Measurements from ENCODE around the gene SARNP.
A peak's percentile ranks its signal among the peaks of the same experiment; 100 is the strongest.
"Not testable (repeated sequence)": the region's sequence is repeated elsewhere in the genome, so short reads cannot be mapped to it uniquely, and the experiment has no call there.

Gene SARNP

DNA sequence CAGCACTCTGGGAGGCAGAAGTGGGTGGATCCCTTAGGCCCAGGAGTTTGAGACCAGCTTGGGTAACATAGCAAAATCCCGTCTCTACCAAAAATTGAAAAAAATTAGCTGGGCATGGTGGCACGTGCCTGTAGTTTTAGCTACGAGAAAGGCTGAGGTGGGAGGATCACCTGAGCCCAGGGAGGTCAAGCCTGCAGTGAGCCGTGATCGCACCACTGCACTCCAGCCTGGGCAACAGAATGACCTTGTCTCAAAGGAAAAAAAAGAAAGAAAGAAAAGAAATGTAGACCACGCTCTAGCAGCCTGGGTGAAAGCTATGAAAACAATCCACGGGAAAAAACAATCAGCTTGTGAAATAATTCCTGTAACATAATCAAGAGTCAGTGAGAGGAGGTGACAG, 29.0 kb downstream of the SARNP start:
- no peak for DNase-seq

DNA sequence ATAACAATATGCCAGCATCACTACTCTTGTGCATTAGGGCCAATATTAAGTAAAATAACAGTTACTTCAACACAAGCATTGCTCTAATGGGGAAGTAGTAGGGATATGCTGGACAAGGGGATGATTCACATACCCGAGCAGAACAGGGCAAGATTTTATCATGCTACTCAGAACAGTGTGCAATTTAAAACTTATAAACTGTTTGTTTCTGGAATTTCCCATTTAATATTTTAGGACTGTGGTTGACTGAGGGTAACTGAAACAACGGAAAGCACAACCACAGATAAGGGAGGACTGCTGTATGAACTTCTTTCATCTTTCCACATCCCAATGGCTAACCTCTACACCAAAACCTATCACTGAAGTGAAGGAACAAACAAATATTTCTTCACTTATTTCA, 36.8 kb downstream of the SARNP start:
- DNase-seq = no peak

DNA sequence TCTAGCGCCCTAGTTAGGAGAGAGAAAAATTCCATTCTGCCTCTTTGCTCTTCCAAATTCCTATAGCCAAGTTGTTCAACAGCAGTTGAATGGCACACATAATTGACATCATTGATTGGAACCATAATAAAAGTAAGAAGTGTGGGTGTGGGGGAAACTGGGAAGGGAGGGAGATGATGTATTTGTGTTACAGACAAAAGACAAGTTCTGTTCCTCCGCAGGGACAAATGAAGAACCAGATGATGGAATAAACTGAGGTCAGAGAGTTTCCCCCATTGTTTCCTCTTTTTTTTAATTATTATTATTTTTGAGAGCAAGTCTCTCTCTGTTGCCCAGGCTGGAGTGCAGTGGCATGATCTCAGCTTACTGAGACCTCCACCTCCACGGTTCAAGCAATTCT, 39.7 kb downstream of the SARNP start:
- DNase-seq = no peak

DNA sequence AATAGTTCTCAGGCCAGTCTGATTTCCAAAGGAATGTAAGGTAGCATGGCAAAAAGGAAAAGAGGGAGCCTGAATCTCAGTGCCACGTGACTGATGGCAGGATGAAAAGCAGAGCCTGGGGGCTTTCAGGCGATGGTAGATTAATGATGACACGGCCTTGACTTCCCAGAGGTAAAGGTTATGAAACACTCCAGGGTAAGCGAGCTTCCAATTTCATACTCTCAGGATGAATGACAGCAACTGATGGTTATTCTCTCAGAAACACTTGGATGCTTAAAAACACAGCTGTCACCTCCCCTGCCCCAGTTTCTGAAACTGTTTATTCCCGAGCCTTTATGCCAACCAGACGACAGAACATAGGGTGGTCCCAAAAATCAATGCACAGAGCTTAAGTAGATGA, 45.8 kb downstream of the SARNP start:
- no peak for DNase-seq

DNA sequence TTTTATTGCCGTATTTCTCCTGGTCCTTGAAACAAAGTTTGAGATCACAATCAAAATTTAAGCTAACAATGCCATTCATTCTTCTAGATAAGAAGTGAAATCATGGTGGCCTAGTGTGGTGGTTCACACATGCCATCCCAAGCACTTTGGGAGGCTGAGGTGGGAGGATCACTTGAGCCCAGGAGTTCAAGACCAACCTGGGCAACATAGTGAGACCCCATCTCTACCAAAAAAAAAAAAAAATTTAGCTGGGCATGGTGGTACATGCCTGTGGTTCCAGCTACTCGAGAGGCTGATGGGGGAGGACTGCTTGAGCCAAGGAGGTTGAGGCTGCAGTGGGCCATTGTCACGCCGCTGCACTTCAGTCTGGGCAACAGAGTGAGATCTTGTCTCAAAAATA, 50.4 kb downstream of the SARNP start:
- DNase-seq = no peak

DNA sequence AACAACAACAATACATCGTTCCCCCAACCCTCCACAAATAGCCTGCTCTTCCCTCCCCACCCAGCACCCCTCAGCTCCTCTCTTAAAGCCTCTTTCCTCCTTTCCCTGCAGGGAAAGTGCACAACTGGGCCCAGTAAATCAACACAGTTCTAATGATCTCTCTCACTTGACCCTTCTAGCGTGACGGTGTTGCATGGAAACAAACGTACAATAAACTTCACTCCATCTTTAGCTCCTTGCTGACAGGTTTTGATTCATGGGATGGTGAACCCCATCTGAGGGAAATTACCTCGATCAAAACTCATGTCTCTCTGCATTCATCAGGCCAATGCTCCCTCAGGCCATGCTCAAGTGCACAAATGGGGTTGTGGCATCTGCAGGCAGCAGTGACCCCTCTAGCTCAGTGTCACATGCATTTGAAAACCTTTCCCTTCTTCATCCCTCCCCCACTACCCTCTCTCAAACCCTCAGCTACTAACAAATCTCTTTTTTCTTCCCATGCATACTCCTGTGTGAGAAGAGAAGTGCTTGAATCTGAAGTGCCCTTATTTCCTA, 51.7 kb downstream of the SARNP start:
- no peak for DNase-seq

DNA sequence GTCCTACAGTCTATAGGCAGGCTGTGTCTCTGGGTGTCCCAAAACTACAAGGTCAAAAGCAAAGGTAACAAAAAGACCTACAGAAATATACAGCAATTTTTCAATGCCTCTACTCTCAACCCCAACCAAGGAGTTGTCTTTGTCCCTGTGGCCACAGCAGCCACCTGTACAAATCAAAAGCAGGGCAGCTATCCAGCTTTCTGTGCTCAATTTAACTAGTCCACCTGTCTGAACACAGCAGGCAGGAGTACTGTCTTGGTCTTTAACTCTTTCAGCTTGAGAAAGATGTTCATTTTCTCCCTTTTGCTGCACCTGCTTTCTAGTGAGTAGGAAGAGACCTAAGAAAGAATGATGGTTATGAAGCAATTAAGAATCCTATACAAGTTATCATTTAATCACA, 54.9 kb downstream of the SARNP start:
- DNase-seq = no peak

DNA sequence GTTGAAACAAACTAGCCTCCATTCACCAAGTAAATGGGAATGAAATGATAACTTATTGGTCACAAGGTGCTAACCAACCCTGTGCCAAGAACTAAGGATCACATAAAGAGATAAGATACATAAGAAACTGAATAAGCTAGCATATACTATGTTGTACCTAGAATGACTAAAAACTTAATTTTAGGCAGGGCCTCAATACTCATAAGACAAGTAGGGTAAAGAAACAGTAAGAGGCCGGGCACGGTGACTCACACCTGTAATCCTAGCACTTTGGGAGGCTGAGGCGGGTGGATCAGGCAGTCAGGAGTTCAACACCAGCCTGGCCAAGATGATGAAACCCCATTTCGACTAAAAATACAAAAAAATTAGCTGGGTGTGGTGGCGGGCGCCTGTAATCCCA, 56.9 kb downstream of the SARNP start:
- DNase-seq = no peak

DNA sequence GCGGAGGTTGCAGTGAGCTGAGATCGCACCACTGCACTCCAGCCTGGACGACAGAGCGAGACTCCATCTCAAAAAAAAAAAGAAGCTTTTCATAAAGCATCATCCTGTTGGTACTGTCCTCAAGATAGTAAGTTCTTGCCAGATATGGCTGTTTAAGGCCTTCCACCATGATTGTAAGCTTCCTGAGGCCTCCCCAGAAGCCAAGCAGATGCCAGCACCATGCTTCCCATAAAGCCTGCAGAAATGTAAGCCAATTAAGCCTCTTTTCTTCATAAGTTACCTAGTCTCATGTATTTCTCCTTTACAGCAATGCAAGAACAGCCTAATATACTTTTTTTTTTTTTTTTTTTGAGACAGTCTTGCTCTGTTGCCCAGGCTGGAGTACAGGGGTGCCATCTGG, 58.9 kb downstream of the SARNP start:
- DNase-seq = not testable (repeated sequence)

DNA sequence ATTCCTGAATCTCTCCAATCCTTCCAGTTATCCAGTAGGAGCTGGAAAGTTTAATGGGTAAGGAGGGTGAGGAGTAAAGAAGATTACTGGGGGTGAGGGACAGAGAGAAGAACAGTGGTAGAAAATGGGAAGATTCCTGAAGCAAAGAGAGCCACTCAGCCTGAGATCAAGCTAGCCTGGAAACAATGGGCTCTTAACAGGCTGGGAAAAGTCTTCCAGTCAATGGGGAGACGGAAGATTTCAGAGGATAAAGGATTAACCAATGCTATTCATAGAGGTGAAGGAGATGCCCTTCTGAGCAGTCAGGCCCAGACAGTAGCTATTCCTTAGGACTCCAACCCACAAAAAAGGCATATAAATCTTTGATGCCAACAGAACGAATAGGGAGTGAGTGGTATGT, 59.8 kb downstream of the SARNP start:
- no peak for DNase-seq

DNA sequence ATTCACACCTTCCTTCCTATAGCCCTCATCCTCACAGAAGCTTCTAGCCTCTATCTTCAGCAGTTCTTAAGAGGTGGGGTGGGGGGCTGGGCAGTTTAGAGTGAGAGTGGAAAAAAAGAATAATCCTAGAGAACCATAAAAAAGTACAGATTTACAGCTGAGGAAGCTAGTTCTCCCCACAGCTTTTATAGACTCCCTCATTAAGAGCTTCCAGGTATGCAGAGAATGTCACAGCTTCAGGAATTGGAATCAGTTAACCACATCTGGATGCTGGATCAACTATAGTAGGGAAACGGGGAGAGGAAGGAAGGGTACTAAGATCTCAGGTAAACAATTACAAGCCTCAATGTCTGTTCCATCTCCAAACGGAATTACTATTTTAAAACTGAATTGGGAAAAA, 62.3 kb downstream of the SARNP start:
- DNase-seq = no peak

DNA sequence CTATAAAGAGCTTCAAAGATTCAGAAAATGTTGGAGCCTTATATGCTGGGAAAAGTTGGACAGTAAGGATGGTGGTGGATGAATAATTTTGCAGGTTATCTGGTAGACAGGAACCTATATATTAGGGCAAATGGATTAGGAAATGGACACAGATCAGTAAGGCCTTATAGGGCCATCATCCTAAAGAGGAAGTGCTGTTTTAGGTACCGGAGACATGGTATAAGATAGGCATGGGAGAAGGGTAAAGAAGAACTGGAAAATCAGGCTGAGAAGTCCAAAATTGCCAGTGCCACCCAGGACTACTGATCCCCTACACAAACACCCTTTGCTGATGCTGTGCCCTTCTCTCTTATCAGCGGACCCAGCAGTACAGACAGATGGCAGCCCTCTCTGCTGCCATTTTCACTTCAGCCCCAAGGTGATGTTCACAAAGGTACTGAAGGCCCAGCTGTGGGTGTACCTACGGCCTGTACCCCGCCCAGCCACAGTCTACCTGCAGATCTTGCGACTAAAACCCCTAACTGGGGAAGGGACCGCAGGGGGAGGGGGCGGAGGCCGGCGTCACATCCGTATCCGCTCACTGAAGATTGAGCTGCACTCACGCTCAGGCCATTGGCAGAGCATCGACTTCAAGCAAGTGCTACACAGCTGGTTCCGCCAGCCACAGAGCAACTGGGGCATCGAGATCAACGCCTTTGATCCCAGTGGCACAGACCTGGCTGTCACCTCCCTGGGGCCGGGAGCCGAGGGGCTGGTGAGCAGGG, 69.1 kb downstream of the SARNP start:
- DNase-seq = no peak

DNA sequence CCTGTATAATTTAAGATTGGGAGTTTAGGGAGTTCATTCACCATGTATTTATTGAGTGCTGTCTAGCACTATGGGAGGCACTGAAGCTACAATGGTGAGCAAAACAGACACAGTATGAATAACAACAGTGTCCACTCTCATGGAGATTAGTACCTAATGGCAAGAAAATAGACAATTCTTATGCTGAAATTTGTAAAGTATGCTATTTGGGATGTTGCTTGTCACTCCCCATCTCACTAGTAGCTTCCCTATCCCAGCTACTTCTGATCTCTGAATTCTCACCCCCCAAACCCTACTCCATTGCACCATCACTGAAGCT, 70.7 kb downstream of the SARNP start:
- DNase-seq = no peak

DNA sequence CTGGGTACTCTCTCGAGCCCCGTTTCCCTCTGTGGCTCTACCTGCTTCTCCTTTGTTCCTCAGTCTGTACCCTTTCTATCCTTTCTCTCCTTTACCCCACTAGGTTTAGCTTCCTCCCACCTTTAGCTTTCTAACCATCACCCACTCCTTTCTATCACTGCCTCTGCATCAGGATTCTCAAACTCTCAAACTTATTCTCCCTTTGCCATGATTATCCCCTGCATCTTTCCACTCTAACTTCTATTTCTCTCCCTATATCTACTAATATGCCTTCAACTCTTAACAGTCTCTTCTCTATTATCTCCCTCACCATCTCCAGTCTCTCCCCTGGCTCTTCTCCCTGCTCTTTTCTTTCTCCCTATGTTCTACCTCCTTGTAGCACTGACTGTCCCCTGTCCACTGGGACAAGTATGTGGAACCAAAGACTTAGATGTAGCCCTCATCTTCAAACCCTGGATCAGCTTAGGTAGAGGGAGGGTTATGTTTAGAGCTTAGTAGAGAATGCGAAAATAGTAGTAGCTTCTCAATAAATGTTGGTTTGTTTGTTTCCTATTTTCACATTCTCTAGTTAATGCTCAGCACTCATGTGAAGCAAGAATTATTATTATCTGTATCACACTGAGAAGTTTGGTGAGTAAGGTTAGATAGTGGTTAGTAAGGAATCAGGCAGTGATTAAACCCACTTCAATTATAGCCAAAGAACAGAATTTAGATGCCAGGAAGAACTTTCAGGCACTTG, 71.2 kb downstream of the SARNP start:
- DNase-seq = no peak

DNA sequence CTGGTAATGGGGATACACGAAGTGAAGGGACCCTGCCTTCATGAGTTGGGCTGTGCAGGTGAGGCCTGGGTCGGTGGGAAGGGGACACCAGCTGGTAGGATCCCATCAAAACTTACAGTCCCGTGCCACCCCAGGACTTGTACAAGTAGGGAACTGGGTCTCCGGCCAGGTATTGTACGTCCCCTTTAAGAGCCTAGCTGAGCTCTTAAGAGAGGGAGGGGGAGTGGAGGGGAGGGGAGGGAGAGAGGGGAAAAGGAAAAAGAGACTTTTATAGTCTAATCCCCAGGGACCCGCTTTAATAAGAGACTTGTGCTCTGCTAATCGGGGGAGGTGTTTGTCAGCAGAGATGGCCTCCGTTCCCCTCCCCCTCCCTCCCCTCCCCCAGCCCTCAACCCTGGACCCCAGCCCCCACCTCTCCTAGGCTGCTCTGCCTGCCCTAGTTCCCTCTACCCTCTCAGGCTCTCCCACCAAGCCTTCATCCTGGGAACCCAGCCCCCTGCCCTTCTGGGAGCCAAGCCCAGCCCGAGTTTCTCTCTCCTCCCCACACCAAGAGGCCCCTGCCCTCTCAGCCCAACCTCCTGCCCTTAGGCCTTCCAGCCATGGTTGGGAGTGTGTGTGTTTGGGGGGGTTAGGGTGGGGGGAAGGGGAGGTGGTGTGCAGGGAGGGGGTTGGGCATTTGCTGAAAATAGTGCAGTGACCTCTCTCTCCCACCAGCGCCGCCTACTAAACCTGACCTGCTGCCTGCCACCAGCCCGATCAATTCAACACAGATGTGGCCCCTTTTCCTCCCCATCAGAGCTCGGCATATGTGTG, 72.0 kb downstream of the SARNP start:
- no peak for DNase-seq

DNA sequence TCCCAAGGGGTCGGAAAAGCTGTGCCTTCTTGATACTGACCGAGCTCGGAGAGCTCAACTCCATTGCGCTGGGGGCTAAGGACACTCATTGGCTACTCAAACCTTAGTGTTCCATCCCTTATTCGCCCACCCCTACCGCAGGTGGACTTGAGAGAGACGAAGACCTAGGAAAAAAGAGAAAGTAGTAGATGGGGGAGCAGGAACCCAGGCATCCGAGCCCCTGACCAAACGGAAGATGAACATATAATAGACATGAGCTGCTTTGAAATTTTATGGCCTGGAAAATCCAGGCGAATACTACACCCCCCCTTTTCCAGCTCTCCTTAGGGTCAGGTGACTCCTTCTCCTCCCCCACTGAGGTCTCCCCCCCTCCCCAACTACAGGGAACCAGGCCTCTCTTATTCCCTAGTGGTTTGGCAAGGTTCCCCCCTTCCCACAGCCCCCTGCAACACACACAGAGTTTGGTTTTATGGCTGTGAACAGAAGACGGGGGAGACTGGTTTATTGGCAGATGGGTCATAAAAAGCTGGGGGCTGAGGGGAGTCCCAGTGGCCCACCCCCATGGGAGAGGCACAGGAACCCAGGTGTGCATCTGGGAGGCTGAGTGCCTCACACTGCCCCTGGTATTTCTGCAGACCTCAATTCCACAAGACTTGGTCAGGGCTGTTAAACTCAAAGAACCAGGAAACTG, 73.0 kb downstream of the SARNP start:
- DNase-seq = no peak

DNA sequence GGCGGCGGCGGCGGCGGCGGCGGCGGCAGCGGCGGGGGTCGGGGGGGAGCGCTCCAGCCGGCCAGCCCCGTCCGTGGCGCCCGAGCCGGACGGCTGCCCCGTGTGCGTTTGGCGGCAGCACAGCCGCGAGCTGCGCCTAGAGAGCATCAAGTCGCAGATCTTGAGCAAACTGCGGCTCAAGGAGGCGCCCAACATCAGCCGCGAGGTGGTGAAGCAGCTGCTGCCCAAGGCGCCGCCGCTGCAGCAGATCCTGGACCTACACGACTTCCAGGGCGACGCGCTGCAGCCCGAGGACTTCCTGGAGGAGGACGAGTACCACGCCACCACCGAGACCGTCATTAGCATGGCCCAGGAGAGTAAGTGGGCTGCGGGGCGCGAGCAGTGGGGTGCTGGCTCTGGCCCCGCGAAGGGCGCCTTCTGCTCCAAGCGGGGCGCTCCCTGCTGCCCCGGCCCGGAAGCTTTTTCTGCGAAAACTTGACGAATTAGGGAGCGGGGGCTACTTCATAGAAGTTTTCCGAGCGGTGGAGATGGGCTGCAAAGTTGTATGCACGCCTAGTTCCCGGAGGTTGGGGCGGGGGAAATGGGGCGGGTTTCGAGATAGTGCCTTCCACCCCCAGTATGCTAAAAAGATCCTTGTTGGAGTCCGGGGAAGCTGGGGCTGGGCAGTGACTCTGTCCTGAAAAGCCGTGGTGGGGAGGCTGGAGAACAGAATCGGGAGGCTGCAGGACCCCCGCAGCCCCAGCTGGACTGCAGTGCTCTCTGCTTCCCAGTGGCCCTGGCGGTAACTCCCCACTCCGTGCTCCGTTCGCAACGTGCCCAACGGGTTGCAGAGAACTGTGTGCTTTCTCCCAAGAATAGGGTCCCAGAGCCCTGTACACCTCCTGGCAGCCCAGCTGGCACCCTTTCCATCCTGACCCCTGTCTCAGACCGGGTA, 73.9 kb downstream of the SARNP start:
- DNase-seq = no peak

DNA sequence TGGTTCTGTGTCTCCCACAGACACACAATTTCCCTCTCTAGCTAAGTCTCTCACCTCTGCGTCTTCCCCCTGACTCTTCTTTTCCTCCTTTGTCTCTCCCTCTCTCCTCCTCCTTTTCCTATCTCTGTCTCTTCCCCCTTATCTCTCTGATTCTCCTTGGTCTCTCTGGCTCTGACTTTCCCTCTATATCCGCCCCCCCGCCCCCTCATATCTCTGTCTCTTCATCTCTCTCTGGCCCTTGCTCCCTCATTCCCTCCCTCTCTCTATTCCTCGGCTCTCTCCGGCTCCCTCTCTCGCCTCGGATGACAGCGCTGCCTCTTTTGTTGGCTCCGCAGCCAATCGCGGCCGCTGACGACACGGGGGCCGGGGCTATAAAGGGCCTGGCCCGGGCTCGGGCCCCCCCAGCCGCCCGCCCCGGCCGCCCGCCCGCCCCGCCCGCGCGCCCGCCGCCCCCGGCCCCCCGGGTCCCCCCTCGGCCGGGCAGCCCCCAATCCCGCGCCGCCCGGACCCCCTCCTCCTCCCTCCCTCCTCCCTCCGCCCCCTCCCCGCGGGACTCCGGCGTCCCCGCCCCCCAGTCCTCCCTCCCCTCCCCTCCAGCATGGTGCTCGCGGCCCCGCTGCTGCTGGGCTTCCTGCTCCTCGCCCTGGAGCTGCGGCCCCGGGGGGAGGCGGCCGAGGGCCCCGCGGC, 74.7 kb downstream of the SARNP start, which contains the start of gene GDF11:
Gene GDF11 (plus strand): TSS at position 404 of the 687 bp plus-strand sequence. CDS start 195 bp downstream, at position 599.
- peak; percentile 51 for DNase-seq

DNA sequence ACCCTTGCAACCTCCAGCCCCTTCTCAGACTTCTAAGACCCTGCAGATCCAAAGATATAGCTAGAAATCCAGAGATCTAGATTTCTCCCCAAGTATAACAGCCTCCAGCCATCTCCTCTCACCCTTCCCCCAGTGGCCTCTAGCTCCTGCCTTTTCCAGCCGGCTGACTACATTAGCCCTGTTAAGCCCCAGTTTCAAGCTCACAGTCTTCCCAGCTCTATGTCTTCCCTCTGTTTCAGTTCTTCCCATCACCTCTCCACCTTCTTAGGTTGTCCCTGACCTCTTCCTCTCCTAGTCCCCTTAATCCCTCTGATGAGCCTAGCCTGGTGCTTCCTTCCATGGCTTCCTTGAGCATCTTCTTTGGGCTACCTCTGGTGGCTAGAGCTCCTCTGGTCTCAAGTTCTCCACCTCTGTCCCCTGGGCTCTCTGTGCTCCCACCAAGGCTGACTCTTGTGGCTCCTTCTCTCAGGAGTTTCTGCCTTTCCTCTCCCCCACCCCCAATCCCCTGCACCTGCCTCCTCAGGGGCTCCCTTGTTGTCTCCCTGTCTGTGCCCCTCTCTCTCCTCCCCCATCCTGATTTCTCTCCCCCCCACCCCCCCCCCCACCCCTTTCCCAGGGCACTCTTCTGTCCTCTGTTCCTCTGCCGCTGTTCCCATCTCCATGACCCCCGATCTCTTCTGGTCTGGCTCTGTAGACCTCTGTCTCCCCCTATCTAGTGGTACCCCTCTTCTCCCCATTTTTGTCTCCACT, 75.4 kb downstream of the SARNP start:
- no peak for DNase-seq

DNA sequence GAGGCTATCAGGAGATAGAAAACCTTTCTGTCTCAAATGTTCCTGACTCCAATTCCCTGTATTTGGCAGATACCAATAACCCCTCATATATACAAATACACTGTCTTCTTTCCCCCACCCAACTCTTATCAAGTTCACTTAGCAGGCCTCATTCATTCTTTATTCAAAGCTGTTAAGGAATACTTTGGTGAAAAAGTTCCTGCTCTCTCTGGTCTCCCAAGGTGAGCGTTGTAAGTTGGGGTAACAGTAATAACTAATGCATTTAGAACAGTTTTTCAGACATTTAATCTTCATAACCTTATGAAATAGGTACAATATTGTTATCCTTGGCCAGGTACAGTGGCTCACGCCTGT, 78.5 kb downstream of the SARNP start:
- no peak for DNase-seq
